ENCODE results near the gene SLC2A14.
"Not testable (repeated sequence)": the region's sequence is repeated elsewhere in the genome, so short reads cannot be mapped to it uniquely, and the experiment has no call there.

DNA sequence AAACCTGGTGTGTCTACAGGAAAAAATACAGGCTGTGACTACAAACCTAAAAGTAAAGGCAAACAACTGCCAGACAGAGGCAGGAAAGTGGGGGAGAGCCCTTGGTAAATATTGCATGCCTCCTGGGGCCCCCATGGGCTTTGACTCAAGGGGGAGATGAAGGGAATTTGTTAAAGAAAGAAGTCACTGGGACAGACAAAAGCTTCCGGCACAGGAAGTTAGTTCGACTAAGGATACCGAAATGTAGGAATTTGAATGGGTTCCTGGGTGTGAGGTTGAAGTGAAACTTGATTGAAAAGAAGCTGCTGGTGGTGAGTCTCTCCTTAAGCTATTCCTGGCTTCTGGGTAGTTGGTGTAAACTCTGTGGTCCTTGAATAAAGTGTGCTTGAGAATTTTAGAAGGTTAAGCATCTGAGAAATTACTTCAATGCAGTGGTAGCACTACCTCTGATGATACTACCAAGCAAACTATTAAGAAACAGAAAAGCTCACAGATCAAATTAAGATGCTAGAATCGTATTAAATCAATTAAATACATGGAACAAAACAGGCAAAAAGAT is 73.9 kb downstream of the SLC2A14 start:
- TF ChIP-seq, protein P1, sequence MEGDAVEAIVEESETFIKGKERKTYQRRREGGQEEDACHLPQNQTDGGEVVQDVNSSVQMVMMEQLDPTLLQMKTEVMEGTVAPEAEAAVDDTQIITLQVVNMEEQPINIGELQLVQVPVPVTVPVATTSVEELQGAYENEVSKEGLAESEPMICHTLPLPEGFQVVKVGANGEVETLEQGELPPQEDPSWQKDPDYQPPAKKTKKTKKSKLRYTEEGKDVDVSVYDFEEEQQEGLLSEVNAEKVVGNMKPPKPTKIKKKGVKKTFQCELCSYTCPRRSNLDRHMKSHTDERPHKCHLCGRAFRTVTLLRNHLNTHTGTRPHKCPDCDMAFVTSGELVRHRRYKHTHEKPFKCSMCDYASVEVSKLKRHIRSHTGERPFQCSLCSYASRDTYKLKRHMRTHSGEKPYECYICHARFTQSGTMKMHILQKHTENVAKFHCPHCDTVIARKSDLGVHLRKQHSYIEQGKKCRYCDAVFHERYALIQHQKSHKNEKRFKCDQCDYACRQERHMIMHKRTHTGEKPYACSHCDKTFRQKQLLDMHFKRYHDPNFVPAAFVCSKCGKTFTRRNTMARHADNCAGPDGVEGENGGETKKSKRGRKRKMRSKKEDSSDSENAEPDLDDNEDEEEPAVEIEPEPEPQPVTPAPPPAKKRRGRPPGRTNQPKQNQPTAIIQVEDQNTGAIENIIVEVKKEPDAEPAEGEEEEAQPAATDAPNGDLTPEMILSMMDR (IDR thresholded peaks at IDR 0.05; ENCODE audit: poor library complexity) = not testable (repeated sequence)
- not testable (repeated sequence) for TF ChIP-seq EZH2 (IDR thresholded peaks at IDR 0.05; ENCODE audit: borderline replicate concordance); EZH2phosphoT487 (IDR thresholded peaks at IDR 0.05; ENCODE audit: low read depth, severe bottlenecking, unreplicated experiment)

All from hepatocyte (in vitro differentiated cells).